Smooth muscle cell (in vitro differentiated cells): Measurements from ENCODE around the gene IGF2R. TPM values are rescaled to one million over a fixed set of nuclear protein-coding genes. Genes with fewer than 3 reads are reported as not detected.

Source experiments
- DNase-seq: peaks from one replicate; lab custom pipeline; 2025; ENCODE audit not compliant: unreplicated experiment; lab: John Stamatoyannopoulos, UW
- H2AFZ ChIP-seq: fragments of 200-600 bp; sonication (generic); 2 replicates; pipeline ENCODE4 v1.6.0; 2016; ENCODE audit warnings: antibody characterized with exemption, low read depth, mild to moderate bottlenecking
- H3F3A ChIP-seq: fragments of 200-600 bp; sonication (generic); 2 replicates; pipeline ENCODE4 v1.6.0; 2017; ENCODE audit warnings: antibody characterized with exemption, low read depth
- H3K27ac ChIP-seq: fragments of 200-600 bp; sonication (generic); 2 replicates; pipeline ENCODE4 v1.5.1; 2016; ENCODE audit warnings: low read depth, mild to moderate bottlenecking
- H3K27me3 ChIP-seq: fragments of 200-600 bp; sonication (generic); 2 replicates; pipeline ENCODE4 v1.6.1; 2016; ENCODE audit warnings: low read depth, mild to moderate bottlenecking
- H3K36me3 ChIP-seq: fragments of 200-600 bp; sonication (generic); 2 replicates; pipeline ENCODE4 v1.5.1; 2016; ENCODE audit warnings: low read depth
- H3K4me1 ChIP-seq: fragments of 200-600 bp; sonication (generic); 2 replicates; pipeline ENCODE4 v1.5.1; 2016; ENCODE audit warnings: low read depth
- H3K4me2 ChIP-seq: fragments of 200-600 bp; sonication (generic); 2 replicates; pipeline ENCODE4 v1.6.0; 2016; ENCODE audit warnings: mild to moderate bottlenecking
- H3K4me3 ChIP-seq: fragments of 200-600 bp; sonication (generic); 2 replicates; pipeline ENCODE4 v1.5.1; 2016; ENCODE audit warnings: mild to moderate bottlenecking
- H3K79me2 ChIP-seq: fragments of 200-600 bp; sonication (generic); 2 replicates; pipeline ENCODE4 v1.6.0; 2016; ENCODE audit warnings: low read depth, mild to moderate bottlenecking
- H3K9ac ChIP-seq: fragments of 200-600 bp; sonication (generic); 2 replicates; pipeline ENCODE4 v1.6.0; 2016; ENCODE audit warnings: low read depth
- H3K9me3 ChIP-seq: fragments of 200-600 bp; sonication (generic); replicated peaks from 2 replicates; pipeline ENCODE4 v1.5.1; 2016; ENCODE audit warnings: low read depth
- H4K20me1 ChIP-seq: fragments of 200-600 bp; sonication (generic); 2 replicates; pipeline ENCODE4 v1.6.0; 2016; ENCODE audit warnings: low read depth
- CTCF ChIP-seq: fragments of 200-600 bp; sonication (generic); IDR thresholded peaks from 2 replicates; pipeline ENCODE4 v1.5.1; 2017; ENCODE audit warnings: borderline replicate concordance, mild to moderate bottlenecking, antibody characterized with exemption; ENCODE audit not compliant: insufficient read depth, poor library complexity, severe bottlenecking
- WGBS: methylation state at CpG from one replicate; pipeline ENCODE4 v1.1.7; 2016; ENCODE audit warnings: low lambda C conversion rate; 5-methylcytosine and 5-hydroxymethylcytosine counted together
- polyA plus RNA-seq: library from polyadenylated mRNA; unstranded; fragments of >200 nt; fragmentation: Nextera tagmentation; extraction: Ambion mirVana; gene quantifications from 2 replicates; pipeline ENCODE4 v1.2.1, GENCODE V29; 2016
- total RNA-seq: library from RNA; depleted of rRNA; stranded (reverse); fragments of >200 nt; gene quantifications from 2 replicates; pipeline ENCODE4 v1.2.3, GENCODE V29; 2014

IGF2R gene
- total and polyA plus RNA-seq, 2 experiments from 2014 or later, result 44.7 to 77.4 TPM

- no peak for TF ChIP-seq CTCF
- H3K4me1 ChIP-seq, result no peaks in the 10 kb centered on the region
- no peaks in the 10 kb centered on the region for H4K20me1 ChIP-seq
- no peak for DNase-seq
- no peaks in the 10 kb centered on the region for H3K36me3 ChIP-seq
- no peaks in the 10 kb centered on the region for H3K27me3 ChIP-seq
- H3K4me2 ChIP-seq, result no peak overlapping the region
- H3K9ac ChIP-seq, result no peak overlapping the region
- 97% methylated on average over 3 of the region's 3 CpGs for WGBS
- H3F3A ChIP-seq, result no peaks in the 10 kb centered on the region
- H3K4me3 ChIP-seq, result no peak overlapping the region
- H2AFZ ChIP-seq, result no peak overlapping the region
- no peaks in the 10 kb centered on the region for H3K79me2 ChIP-seq
- no peaks in the 10 kb centered on the region for H3K9me3 ChIP-seq
- no peak overlapping the region for H3K27ac ChIP-seq
Measured at GRCh38 chr6:160154471-160154870, 185.6 kb downstream of the IGF2R start.

- Histone ChIP-seq H3K27ac (no peak overlapping the region), H3K4me2 (no peak overlapping the region), H3K79me2 (no peaks in the 10 kb centered on the region), H3K9me3 (no peaks in the 10 kb centered on the region), H2AFZ (no peak overlapping the region), H3K4me3 (no peak overlapping the region), H4K20me1 (no peaks in the 10 kb centered on the region), H3K27me3 (no peaks in the 10 kb centered on the region), H3K36me3 (no peaks in the 10 kb centered on the region), H3K4me1 (no peaks in the 10 kb centered on the region), H3F3A (no peaks in the 10 kb centered on the region), H3K9ac (no peak overlapping the region)
- 94% methylated on average over 1 of the region's 1 CpG for WGBS
- no peak for DNase-seq
- no peak for TF ChIP-seq CTCF
Measured at GRCh38 chr6:160156842-160157241, 188.0 kb downstream of the IGF2R start.

GRCh38 chr6:160160450-160160849 lies 191.6 kb downstream of the IGF2R start:
- no peaks in the 10 kb centered on the region for H3K79me2 ChIP-seq
- no peak for TF ChIP-seq CTCF
- no peaks in the 10 kb centered on the region for H3F3A ChIP-seq
- no peak overlapping the region for H3K4me3 ChIP-seq
- H3K36me3 ChIP-seq, result no peaks in the 10 kb centered on the region
- no peak overlapping the region for H3K4me2 ChIP-seq
- DNase-seq, result no peak
- no peak overlapping the region for H3K27ac ChIP-seq
- H3K4me1 ChIP-seq, result no peaks in the 10 kb centered on the region
- no peaks in the 10 kb centered on the region for H3K27me3 ChIP-seq
- H2AFZ ChIP-seq, result no peak overlapping the region
- H4K20me1 ChIP-seq, result no peaks in the 10 kb centered on the region
- H3K9me3 ChIP-seq, result no peaks in the 10 kb centered on the region
- WGBS, result 78% methylated on average over 6 of the region's 6 CpGs
- no peak overlapping the region for H3K9ac ChIP-seq

Other genes with a start within 250 kb of the IGF2R start
- 90.2 and 94.1 TPM in 2 replicates for gene WTAP, start 241.6 kb upstream of the IGF2R start, total RNA-seq
- 39.4 and 56.8 TPM in 2 replicates for gene WTAP, start 241.6 kb upstream of the IGF2R start, polyA plus RNA-seq
- 21.5 and 25.3 TPM in 2 replicates for gene ACAT2, start 207.0 kb upstream of the IGF2R start, total RNA-seq
- 51.0 and 82.5 TPM in 2 replicates for gene ACAT2, start 207.0 kb upstream of the IGF2R start, polyA plus RNA-seq
- 132 and 153 TPM in 2 replicates for gene TCP1, start 179.5 kb upstream of the IGF2R start, total RNA-seq
- 124 and 125 TPM in 2 replicates for gene TCP1, start 179.5 kb upstream of the IGF2R start, polyA plus RNA-seq
- 78.9 and 107 TPM in 2 replicates for gene MRPL18, start 178.6 kb upstream of the IGF2R start, total RNA-seq
- gene MRPL18, start 178.6 kb upstream of the IGF2R start, polyA plus RNA-seq, result 78.8 and 80.4 TPM in 2 replicates
- not detected in 2 replicates for gene PNLDC1, start 168.8 kb upstream of the IGF2R start, total RNA-seq
- gene PNLDC1, start 168.8 kb upstream of the IGF2R start, polyA plus RNA-seq, result not detected in 2 replicates
- not detected in 2 replicates for gene MAS1, start 78.1 kb upstream of the IGF2R start, total RNA-seq
- gene MAS1, start 78.1 kb upstream of the IGF2R start, polyA plus RNA-seq, result not detected in 2 replicates
- gene SLC22A1, start 152.7 kb downstream of the IGF2R start, total RNA-seq, result 0.04 and 1.4 TPM in 2 replicates
- 1.5 and 1.6 TPM in 2 replicates for gene SLC22A1, start 152.7 kb downstream of the IGF2R start, polyA plus RNA-seq